NCI-H1048 (cell line): ENCODE measurements around the gene LPAR5.

Experiments used
- DNase-seq: peaks from one replicate; lab custom pipeline; 2025; lab: John Stamatoyannopoulos, UW

The LPAR5 gene

DNA sequence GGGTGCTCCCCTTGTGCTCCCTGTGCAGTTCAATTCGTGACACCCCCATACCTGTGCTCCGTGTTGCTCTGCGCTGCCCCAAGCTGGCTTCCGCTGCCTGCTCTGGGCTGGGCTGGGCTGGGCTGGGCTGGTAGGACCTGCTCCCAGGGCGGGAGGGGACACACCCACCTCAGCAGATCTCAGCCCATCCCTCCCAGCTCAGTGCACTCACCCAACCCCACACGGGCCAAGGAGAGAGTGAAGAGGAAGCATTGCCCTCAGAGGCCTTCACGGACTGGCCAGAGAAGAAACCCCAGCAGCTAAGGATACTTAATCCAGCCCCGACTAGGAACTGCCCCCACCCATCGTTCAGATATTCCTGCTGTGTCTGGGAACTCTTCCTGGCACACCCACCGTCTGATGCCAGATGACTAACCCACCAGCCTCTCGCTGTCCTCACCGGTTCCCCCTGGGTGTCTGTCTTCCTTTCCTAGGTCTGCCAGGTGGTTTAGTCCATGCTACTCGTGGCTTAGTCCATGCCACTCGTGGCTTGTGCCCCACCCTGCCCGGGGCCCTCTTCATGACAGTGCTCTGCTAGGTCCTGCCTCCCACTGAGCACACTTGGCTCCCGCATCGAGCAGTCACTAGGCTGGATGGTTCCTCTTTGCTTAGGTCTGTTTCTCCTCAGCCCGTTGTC is at the start of gene LPAR5:
LPAR5 (minus strand) TSS at position 104 of the 676 bp plus-strand sequence. CDS start 14,711 bp downstream, outside the sequence.
- no peak for DNase-seq

DNA sequence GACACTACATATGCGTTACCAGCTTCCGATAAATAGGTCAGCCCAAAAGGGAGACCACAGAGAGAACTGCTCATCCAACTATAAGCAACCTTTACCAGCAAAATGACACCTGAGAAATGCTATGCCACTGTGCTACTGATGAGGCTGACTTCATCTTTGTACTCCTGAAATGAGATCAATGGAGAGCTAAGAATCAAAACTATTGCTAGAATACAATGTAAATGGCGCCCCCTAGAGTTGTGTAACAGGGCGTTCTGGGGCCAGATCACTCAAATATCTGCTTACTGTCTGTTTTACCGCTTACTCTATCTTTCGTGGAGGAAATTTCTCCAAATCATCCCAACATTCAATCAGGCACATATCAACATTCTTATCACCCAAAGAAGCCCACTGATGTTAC is 48.9 kb upstream of the LPAR5 start:
- DNase-seq = no peak

DNA sequence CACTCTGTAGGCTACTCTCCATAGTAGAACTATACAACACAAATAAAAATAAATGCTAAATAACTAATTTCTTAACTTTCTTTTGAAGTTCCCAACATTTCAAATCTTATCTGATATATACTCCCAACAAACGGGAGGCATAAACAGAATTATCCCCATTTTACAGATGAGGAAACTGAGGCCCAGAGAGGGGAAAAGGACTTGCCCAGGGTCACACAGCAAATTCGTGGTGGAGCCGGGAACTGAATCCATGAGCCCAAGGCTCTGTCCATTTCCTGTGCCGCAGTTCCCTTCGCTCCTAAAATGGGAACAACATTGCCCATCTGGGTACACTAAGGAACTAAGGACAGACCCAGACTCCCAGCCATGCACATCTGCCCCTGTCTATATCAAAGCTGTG is 41.2 kb upstream of the LPAR5 start:
- DNase-seq = no peak

DNA sequence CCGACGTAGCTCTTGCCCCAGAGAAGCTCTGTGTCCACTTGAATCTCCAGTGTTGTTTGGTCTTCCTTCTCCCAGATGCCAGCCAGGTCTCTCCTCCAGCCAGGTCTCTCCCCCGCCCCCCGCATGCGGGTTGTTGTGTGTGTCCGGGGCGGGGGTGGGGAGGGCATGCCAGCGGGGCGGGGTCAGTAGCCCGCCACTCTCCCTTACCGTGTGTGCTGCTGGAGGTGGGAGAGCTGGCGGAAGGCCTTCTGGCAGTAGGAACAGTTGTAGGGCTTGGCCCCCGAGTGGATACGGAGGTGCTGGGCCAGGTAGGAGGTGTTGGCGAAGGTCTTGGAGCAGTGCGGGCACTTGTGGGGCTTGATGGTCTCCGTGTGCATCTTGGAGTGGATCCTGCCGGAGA is 36.4 kb upstream of the LPAR5 start:
- no peak for DNase-seq

DNA sequence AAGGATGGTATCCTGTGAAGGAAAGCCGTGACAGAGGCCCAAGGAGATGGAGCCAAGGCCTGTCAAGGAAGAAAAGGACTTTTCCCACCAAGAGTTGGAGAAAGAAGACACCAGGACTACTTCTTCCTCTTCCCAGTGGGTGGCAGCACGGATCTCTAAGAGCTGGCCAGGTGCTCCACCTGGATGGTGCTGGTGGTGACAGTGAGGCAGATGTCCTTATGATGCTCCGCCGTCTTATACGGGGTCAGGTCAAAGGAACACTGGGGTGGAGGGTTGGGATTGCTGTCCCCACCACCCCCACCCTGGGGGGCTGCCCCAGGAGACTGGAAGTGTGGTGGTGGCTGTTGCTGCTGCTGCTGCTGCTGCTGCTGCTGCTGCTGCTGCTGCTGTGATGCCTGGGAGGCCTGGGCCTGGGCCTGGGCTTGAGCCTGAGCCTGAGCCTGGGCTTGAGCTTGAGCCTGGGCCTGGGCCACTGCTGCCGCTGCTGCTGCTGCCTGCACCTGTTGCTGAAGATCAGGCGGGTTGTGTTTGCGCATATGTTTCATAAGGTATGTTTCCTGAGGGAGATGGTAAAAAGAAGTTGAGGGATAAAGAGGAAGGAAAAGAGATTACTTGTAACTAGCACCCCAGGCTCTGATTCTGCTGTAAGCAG is 31.9 kb upstream of the LPAR5 start:
- no peak for DNase-seq

DNA sequence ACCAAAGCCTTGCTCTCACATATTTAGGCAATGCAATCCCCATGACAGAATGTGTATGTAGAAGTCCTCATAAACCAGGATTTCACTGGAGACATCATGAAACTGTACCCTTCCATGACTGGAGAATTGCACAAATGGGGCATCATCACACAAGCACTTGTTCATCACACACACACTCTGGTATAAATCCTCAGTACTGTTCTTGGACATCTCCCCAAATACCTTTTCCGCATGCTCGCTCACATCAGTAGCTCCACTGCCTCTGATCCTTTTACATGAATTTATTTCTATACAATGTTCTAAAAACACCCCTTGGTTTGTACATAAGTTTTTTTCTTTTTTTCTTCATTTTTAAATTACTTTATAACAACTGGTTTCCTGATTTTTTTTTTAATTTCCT is 30.5 kb upstream of the LPAR5 start:
- no peak for DNase-seq

DNA sequence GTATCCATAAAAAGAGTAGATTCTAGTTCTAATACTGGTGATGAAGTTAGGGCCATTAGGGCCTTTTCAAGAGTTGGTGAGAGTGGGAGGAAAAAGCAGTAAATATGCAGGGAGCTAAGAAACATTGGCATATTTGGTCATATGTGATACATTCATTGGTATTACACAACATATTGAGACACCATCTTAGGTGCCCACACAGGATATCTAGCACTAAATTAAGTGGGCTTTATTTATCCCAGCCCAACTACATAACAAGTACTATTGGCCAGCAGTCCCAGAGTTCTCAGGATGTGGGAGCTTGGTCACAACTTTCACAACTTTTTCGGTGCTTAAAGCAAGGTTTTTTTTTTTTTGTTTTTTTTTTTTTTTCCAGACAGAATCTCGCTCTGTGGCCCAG is 29.1 kb upstream of the LPAR5 start:
- DNase-seq = no peak

DNA sequence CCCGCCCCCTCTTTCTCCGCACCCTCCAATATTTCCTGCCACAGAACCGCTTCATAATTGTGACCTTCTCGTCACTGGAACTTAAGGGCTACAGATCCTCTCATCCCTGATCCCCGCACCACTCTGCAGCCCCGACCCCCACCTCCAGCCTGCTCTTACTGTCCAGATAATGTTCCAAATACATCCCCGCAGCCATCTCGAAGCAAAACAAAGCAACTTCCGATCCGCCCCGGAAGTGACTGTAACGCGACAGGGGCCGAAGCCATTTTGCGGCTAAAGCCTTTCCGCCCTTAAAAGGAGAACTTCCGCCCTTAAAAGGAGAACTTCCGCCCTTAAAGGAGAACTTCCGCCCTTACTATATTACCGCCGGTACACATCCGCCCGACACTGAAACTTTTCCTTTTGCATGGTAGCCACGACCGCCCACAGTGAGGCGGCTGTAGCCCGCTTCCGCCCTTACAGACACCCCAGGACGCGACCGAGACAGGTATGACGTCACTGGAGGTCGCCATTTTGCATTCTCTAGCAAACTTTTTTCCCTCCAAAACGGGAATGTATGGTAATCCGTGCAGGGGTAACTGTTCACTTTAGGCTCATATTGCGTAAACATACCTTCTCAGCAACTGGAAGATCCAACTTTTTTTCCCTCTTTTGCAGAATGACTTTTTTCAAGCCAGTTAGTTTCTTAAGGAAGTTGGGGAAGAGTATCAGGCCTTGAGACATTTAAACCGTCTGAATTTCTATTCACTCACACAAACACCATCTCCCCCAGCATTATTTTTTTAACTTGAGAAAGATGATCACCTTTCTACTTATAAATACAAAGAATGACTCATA is 27.4 kb upstream of the LPAR5 start, which contains the start of gene ING4:
ING4 (minus strand) TSS at position 214 of the 837 bp plus-strand sequence; CDS start at position 196, 18 bp downstream.
- DNase-seq = peak; percentile 99

DNA sequence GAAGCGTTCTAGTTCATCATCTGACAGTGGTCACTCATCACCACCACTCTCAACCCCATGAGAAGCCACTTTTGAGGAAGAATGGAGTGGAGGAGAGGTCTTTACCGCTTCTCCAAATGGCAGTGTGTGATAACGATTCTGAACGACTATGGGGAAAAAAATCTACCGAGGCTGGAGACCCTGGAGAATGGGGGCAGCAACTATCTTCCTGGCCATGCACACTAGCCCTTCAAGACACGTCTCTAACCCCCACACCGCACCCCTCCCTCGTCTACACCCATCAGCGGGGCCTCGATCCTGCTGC is 26.8 kb upstream of the LPAR5 start:
- no peak for DNase-seq

DNA sequence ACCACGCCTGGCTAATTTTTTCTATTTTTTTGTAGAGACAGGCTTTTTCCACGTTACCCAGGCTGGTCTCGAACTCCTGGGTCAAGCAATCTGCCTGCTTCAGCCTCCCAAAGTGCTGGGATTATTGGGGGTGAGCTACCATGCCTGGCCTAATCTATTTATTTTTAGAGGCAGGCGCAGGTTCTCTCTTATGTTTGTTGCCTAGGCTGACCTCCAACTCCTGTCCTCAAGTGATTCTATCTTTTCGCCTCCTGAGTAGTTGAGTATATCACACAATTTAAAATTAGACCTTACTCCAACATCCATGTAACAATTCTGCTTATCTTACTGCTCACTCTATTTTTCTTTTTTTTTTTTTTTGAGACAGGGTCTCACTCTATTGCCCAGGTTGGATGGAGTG is 18.2 kb upstream of the LPAR5 start:
- no peak for DNase-seq

DNA sequence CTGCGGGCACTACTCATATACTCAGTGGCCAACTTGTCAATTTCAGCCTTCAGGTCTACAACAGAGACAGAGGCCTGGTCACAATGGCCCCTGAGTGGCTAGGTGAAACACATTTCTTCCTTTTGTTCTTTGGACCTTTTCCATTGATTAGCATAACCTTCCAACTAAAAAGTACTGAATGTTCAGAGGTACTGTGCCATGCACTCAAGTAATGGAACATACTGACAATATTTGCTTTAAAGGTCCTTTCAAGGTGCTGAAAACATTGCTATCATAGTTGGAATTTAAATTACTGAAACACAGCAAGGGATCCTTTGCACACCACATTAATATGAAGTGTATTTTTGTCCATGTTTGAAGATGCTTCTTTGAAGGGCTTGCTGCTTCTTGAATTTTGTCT is 17.6 kb upstream of the LPAR5 start:
- no peak for DNase-seq

DNA sequence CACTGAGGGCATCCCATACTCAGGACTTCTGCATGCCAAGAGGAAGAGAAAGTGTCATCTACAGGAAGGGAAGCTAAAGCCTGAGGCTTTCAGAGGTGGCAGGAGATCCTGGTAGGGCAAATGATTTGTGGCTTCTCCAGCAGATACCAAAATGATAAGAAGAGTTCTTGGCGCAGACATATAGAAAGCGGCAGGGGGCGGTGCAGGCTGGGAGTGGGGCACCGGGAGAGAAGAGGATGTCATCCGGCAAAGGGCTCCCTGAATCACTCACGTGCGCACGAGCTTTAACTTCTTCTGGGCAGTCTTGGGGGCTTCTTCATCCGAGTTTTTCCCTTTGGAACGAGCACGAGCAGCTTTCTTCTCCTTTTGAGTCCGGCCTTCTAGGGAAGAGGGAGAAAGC is 16.6 kb upstream of the LPAR5 start:
- DNase-seq = no peak

DNA sequence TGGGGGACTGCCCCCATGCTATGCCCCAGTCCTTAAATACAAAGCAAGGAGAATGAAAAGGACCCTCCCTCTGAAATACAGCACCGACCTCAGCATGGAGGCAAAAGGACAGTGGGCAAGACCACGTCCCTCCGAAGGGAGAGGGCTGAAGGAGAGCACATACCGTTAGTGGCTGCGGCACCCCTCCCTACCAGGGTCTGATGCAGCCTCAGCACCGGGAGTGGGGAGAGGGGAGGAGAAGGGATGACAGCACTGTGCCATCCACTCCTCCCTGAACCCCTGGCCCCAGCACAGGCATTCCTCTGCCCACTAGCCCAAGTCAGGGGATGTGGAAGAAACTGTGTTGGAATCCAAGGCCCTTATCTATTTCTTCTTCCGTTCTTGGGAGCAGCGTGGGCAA is 15.1 kb upstream of the LPAR5 start:
- DNase-seq = no peak

DNA sequence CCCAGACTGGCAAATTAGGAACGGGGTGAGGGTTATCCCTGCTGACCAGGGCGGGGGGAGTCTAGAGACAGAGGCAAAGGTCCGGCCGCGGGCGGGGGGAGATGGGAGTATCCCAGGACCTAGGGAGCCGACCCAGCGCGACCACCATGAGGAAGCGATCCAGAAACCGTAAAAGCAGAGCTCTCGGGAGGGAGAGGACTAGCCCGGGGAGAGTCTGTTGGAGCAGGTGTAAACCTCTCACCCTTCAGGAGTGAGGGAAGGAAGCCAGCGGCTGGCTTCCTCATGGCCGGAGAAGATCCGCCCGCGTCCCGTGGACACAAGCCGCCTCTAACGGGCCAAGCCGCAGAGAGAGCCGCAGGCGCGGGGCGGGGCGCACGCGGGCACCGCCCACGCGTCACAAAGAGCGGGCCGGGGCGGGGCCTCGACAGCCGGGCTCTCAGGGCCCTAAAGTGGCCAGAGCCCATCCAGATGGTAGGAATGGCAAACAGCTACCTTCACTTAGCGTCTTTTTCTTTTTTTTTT is 11.4 kb upstream of the LPAR5 start, which contains the start of gene ACRBP:
ACRBP (minus strand) TSS at position 350 of the 522 bp plus-strand sequence; CDS start at position 284, 66 bp downstream.
- DNase-seq = peak; percentile 51

DNA sequence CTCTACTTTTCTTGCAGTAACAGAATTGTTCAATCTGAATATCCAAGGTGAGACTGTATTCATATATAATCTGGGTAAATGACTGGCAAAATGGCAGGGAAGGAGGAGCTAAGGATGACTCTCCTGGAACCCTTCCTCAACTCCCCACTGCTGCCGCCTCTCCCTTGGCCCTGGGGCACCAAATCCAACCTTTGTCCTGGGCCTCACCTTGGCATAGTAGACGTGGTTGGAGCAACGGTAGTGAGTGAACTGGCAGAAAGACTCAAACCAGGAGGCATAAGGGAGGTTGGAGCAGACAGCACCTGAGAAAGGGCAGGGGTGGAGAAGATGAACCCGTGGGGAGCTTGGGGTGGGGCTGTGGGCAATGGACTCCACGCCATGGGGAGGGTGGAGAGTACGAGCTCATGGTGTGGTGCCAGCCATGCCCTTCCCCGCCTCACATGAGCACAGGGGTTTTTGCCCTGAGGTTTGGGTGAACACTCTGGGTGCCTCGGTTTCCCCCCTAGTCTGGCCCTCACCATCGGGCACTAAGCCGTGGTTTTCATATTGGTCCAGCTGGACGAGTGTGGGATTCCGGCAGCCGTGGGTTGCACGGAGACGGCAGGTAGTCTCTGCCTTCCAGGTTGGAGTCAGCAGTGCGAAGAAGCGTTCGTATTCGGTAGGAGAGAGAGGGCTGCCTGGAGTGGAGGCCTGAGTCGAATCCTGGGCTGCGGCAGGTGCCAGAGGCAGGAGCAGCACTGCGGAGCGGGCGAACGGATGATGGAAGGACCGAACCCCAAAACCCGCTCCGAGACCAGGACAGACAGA is 10.7 kb upstream of the LPAR5 start:
- DNase-seq = no peak

DNA sequence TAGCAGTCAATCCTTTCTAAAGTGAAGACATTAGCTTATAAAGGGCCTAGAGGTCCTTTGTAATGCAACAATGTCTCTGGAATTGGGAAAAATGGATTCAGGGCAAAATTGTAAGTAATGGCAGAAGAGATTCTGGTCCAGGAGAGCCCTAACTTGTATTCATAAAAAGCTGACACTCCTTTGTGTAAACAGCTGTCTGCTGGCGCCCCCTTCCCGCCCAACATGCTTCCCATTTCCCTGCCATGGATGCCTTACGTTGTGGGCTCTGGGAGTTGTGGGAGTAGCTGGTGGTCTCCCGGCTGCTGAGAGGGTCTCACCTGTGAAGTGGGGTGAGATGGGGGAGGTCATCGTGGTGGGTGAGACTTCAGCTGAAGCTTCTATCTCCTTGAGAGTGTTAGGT is 9.1 kb upstream of the LPAR5 start:
- DNase-seq = no peak

DNA sequence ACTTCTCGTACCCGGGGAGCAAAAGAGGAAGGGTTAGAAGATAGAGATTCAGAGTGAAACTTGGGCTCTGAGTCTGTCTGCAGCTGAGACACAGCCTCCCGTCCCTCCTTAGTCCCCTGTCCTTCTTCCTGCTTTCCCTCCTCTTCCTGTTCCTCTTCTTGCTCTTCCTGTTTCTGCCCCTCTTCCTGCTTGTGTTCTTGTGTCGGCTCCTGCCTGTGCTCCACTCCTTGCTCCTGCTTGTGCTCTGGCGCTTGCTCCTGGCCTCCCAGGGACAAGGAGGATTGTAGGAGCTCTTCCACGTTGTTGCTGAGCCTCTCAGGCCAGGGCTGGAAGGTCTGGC is 8.5 kb upstream of the LPAR5 start:
- DNase-seq = no peak

DNA sequence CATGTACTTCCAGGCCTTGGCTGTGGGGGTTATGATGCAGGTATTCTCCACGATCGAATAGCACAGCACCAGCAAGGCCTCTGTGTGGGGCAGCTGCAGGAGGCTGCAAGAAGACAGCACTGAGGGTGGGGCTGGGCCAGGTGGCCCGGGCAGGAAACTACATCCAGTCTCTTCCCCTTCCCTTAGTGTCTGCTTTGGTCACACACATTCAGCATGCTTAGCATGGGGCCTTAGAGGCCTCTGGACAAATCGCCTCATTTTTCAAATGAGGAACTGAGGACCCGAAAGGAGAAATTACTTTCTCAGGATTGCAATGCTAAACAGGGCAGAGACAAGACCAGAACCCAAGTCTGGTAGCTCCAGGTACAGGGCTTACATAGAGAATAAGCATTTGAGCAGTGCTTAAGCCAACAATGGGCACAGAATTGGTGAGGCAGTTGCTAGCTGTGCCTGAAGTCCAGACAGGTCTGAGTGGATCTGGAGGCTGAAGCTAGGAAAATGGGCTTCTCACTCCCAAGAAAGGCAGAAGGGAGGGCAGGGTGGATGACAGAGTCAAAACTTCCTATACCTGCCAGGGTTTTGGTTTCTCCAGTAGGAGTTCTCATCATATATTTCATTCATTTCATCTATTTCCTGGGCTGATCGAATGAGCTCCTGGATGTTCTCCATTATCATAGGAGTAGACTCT is 8.0 kb upstream of the LPAR5 start:
- no peak for DNase-seq

DNA sequence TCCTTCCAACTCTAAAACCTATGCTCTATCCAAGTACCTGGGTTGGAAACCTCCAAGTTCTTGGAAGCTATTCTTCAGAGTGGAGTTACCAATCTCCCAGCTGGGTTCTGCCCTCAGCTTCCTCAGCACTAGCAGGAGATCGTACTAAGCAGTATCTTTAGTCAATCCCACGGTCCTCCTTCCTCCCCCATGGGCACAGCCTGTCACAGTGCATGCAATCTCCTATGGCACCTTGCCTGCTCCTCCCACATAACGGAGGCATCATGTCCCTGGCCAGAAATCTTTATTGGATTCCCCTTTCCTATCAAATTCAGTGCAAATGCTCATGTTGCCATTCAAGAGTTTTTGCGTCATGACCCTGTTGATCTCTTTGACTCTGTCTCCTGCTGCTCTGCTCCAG is 5.4 kb upstream of the LPAR5 start:
- DNase-seq = no peak

DNA sequence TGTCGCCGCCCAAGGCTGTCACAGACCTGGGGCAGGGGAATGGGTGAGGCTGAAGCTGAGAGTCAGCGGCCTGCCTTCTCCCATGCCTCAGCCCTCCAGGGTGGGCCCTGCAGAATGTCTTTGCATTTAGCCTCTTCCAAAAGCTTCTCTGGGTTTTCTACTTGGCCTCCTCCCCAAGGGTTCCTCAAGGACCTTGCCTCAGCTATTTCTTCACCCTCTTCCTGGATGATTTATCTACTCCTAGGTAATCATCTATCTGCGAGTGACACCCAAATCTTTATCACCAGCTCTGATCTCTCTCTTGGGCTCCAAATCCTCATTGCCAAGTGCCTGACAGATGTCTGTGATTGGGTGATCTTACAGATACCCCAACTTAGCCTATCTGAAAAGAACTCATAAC is 4.7 kb upstream of the LPAR5 start:
- DNase-seq = no peak

DNA sequence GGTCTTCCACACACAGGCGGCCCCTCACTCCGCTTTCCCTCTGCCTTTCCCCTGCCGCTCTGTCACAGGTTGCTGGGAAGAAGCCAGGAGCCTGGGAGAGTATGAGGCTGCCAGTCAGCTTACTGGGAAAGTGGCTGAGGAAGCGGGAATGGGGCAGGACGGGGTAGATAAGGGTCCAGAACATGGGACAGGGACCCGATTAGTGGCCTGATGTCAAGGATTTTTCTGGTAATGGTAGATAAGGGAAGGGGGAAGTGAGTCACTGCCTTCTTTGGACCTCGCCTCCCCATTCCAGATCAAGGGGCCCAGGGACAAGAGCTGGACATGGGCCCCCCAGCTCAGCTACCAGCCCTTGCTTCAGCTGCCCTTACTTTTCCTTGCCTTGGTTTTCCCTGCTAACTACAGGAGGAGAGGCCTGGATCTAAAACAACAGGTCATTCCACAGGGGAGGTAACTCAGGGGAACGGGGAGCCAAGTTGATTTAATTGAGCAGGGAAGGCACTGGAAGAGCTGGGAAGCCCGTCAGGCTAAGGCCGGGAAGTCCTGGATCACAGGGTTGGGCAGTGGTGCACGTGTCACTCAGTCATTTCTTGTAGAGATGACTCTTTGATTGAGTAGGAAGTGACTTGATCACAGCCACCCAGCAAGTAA is 3.5 kb upstream of the LPAR5 start:
- DNase-seq = no peak
